HG03354 (cell line): Measurements from ENCODE around the gene CYP19A1.

Experiments used
- ATAC-seq: cut with Tn5 transposase; IDR thresholded peaks from one replicate; pipeline ENCODE4 v1.9.1; 2021; ENCODE audit warnings: mild to moderate bottlenecking; ENCODE audit not compliant: unreplicated experiment, poor library complexity, severe bottlenecking

The CYP19A1 gene

GRCh38 chr15:51332206-51333147 is 5.9 kb downstream of the CYP19A1 start:
- ATAC-seq = no peak

DNA sequence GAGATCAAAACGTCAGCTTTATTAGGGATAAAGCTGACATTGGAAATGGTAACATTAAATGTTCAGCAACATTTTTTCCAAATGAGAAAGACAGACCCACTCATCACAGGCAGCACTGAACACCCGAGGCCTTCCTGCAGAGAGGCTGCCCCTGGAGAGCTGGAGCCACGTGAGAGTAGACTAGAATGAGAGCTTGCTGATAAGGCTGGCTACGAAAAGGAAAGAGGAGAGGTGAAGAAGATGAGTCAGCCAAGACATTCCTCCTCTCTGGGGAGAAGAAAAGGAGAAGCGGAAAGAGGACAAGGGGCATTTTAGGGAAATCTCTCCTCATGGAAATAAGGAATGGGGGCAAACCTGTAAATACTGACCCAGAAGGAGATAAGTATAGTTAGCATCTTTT is 7.3 kb downstream of the CYP19A1 start:
- no peak for ATAC-seq

DNA sequence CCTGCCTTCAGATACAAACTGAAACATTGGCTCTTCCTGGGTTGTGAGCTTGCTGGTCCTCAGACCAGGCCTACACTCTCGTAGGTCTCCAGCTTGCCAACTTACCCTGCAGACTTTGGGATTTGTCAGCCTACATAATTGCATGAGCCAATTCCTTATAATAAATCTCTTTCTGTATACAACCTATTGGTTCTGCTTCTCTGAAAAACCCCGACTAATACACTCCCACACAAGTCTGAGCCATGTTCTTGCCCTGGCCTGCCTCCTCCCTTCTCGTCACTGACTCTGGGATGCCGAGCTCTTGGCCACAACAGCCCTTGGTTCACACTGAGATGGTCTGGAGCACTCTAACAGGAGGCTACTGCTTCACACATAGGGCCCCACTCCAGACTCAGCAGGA is 9.5 kb downstream of the CYP19A1 start:
- no peak for ATAC-seq

DNA sequence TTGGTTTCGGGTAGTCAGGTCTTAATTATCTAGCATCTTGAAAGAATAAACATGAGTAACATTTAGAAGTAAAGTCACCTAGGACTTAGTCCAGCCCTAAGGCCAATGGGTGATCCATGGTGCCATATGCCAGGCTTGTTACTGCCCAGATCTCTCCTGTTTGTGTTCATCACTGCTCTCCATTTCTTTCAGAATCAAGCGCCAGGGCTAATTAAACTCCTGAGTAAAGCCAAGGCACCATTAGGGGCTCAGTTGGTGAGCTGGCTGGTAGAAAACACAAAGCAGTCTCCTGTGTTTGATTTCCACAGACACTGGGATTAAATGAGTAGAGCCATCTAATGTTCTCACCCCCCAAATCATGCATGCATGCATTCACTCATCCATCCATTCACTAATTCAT is 11.3 kb downstream of the CYP19A1 start:
- no peak for ATAC-seq

DNA sequence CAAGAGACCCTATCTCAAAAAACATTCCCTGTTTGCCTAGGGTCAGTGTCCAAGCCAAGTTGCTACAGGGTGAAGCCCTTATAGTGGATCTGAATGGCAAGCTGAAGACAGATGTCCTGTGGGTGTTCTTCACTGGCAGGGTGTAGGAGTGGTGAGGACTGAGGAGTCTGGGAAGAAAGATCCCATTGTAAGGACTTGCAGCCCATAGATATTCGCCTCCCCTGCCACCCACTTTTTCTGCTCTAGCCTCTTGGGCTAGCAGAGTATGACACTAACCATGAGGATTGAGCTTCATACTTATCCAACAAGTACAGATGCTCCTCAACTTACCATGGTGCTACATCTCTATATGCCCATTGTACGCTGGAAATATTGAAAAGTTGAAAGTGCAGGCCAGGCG is 13.2 kb downstream of the CYP19A1 start:
- ATAC-seq = no peak

DNA sequence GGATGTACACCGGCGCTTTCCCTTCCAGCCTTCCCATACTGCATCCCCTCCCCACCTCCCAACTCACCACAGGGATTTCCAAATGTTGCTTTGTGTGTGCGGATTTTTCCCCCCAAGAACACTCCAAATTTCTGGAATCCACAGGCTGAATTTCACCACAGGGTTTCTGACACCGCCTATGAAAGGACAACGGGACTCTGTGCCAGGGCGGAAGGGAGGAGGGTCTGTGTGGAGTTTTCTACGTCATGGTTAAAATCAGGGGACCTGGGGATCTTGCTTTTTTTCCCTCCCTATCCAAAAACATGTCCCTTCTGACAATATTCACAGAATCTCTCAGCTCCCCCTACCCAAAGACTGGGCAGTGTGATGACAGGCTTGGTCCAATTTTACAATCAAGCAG is 14.6 kb downstream of the CYP19A1 start:
- ATAC-seq = no peak

DNA sequence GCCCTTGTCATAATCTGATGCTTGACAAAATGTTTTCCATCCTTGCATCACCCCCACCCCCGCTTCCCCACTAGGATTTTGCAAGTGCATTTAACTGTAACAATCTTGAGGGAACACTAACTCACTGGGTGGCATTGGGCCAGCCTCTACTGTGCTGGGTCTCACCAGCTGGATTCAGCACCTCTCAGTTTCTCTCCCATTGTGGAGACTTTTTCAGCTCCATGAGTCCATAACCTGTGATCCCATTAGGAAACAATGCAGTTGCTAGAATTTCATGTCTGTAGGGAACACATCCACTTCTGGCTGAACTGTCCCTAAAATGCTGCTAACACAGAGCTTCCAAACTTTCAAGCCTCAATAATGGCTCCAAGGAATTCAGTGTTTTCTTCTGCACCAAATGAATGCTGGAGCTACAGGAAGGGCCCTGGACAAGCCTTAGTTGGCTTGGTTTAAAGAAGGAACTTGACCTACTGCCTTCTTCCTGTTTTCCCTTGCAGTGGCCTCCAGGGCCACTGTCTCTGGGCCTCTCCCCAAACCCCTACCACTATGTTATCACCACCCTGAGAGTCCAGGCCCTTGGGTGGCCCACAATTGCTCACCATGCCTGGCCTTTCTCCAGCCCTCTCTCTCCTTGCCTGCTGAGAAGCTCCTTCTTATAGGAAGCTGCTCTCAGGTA is 15.6 kb downstream of the CYP19A1 start:
- ATAC-seq = no peak

- no peak for ATAC-seq
Observed at GRCh38 chr15:51321316-51321715, 17.1 kb downstream of the CYP19A1 start.

- ATAC-seq = no peak
Observed at GRCh38 chr15:51320843-51321242, 17.6 kb downstream of the CYP19A1 start.

DNA sequence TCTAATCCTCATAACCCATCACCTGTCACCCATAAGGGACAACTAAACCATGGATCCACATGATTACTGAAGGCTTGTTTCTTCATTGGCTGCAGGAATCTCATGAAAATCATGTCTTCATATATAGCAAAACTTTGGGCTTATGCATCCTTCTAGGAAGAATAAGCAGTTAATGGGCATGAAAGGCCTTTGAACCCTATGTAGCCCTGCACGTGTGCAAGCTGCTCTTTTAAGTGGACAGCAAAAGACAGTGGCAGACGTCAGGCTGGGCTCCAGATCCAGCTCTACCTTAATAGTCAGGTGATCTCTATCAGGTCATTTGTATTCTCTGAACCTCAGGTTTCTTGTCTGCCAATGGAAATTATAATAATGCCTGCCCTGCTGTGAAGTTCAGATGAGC is 18.9 kb downstream of the CYP19A1 start:
- ATAC-seq = no peak

DNA sequence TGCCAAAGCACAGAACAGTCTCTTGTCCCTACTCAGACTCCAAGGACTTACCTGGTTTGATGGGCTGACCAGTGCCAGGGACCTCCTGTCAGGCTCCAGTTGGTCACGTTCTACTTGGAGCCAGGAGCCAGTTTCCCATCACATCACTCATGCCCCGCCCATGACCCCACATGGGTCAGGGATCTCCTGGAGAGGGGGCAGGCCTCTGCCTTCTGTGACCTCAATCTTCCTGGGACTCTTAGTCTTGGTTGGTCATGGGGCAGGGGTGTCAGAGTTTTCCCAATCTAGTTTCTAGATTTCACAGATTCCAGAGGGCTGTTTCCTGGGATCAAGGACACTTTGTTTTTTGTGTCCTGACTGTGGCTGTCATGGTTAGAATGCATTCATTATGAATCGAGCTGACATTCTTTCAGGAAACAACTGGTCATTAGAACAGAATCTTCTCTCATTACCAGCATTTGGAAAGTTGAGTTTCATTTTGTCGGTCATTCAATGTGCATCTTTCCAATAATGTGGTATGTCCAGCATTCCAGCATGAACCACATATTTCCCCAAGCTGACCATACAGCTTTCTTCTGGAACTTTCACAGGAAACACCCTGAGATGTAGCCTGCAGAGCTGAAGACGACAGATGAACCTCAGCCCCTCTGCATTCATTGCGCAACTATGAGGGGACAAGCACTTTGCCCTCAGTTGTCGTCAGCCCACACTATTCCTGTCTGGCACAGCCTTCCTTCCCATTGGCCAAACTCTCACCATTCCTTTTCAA is 19.8 kb downstream of the CYP19A1 start:
- no peak for ATAC-seq

- ATAC-seq = no peak
Observed at GRCh38 chr15:51316636-51317035, 21.8 kb downstream of the CYP19A1 start.

DNA sequence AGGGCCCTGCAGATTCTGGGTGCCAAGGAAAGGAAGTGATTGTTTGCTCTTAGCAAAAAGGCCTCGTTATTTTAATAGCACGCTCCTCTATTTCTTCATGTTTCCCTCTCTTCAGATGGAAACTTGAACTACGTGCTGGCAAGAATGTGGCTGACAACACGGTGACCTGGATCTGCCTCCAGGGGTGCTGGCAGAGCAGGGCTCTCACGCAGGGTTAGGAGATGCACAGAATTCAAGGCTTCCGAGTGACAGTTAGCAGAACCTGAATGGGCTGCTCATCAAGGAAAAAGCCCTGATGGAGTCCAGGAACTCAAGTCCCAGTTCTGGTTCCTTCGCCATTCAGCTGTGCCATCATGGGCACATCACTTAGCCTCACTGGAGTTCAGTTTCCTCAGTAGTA is 22.7 kb downstream of the CYP19A1 start:
- no peak for ATAC-seq

DNA sequence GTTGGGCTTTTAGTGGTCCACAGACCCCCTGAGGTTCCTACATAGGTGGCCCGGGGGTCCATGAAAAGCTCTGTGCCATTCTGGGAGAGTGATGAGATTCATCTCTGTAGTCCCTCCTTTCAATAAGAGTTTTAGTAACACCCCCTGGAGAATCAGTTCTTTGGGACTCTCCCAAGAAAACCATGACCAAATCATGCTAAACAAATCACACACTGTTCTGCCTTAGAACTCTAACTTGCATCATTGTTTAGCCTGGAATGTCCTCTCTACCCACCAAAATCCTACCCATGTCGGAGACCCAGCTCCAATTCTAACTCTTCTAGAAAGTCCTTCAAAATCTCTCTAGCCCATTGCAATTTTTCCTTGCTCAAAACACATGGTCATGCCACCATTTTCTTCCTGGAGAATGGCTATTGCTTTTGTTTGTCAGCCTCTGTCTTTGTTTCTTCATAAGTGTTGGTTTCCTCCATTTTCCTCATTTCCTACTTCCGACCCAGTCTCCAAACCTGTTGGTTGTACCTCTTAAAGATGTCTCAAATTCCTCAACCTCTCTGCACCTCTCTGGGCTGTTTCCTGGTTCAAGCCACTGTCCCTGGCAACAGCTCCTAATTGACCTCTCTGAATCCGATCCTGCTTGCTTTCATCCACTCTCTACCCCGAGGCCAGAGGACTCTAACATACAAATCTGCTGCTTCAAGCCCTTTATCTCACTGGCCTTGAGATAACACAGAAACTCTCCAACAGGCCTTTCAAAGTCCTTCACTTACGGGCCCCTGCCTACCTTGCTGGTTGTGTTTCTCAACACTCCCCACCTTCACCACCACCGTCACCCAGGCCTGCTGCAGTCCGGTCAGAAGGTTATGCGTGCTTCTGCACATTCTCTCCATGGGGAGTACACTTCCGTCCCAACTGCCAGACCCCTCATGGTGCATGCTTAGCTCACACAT is 23.7 kb downstream of the CYP19A1 start:
- no peak for ATAC-seq

- no peak for ATAC-seq
Observed at GRCh38 chr15:51313644-51314280, 24.6 kb downstream of the CYP19A1 start.

DNA sequence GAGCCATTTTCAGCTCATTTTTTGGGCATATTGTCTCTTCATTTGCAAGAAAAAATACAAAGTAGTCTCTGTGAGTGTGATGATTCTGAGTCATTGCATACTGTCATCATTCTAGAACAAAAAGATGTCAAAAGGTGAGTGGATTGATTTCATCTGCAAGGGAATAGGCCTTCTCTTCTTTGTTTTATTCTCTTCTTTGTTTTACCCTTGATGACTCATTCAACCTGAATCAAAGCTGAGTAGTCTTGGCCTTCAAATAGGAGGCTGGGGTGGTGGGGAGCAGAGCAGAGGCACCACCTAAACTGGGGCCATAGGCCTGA is 25.4 kb downstream of the CYP19A1 start:
- no peak for ATAC-seq

GRCh38 chr15:51312166-51313073 is 26.0 kb downstream of the CYP19A1 start:
- no peak for ATAC-seq

GRCh38 chr15:51311510-51311909 is 26.9 kb downstream of the CYP19A1 start:
- no peak for ATAC-seq
